GM12873 (cell line): ENCODE measurements around the gene ABCA2.

Source experiments
- CTCF ChIP-seq: IDR thresholded peaks from 2 replicates; pipeline ENCODE4 v1.5.1; 2012; ENCODE audit warnings: low read depth, mild to moderate bottlenecking, moderate library complexity, low read length, control low read depth; ENCODE audit not compliant: insufficient read depth; ENCODE audit errors: missing control alignments

The ABCA2 gene

DNA sequence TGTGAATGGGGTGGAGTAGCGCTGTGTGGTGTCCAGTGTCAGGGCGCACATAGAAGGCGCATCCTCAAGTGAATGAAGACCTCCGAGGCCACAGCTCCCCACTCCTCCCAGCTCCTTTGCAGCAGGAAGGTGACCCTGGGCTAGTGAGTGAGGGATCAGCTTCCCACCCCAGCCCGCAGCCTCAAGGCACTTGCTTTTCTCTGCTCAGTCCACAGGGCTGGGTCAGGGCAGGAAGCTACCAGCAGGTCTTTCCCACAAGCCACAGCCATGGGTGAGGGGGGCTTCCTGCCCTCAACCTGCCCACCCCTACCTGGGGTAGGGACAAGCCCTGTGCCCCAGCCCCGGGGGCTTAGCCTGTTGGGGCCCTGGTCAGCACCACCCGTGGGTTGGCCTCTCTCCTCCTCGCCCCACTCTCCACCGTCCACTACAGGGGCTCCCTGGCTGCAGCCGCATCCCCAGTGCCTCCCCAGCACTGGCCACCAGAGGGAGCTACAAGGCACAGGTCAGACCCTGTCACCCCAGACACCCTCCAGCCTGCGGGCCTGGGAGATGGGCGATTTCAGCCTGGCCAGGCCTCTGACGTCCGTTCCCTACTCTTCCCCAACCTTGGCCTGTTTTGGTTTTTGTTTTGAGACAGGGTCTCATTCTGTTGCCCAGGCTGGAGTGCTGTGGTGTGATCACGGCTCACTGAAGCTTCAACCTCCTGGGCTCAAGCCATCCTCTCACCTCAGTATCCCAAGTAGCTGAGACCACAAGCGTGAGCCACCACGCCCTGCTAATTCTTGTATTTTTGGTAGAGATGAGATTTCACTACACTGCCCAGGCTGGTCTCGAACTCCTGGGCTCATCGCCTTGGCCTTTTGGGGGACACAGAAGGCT lies 1.3 kb upstream of the ABCA2 start:
- peak; percentile 95 for TF ChIP-seq CTCF

GRCh38 chr9:137028263-137029057 lies 423 bp upstream of the ABCA2 start:
- TF ChIP-seq CTCF, result peak; percentile 73

DNA sequence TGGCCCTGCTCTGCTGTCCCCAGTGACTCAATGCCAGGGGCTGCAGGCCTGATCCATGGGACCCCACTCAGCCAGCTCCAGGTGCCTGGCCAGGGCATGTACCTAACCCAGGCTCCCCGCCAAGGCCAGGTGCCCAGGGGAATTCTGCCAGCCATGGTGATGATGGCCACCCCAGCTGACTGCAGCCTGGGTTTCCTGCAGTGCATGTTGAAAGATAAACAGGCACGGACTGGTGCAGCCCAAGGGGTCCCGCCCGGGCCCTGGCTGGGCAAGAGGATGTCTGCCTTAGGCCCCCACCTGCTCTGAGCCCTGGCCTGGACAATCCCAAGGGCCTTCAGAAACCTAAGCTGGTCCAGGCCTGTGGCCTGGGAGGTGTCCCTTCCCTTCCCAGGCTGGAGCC lies 1.2 kb downstream of the ABCA2 start:
- TF ChIP-seq CTCF, result no peak

DNA sequence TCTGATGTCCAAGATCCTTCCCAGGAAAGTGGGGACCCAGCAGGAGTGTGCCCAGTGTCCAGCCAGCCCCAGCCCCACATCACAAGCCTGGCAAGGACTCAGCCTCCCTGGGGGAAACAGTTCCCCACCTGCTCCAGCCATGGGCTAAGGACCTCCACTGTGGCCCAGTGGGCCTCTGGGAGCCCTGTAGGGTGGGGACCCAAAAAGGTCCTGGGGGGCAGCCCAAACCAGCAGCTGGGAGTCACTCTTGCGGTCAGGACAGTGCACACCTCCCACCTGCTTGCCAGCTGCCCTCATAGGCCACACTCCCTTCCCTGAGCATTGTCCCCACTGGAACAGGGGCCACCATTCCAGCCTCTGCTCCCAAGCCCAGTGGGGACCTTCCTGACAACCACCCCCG lies 1.7 kb downstream of the ABCA2 start:
- no peak for TF ChIP-seq CTCF

DNA sequence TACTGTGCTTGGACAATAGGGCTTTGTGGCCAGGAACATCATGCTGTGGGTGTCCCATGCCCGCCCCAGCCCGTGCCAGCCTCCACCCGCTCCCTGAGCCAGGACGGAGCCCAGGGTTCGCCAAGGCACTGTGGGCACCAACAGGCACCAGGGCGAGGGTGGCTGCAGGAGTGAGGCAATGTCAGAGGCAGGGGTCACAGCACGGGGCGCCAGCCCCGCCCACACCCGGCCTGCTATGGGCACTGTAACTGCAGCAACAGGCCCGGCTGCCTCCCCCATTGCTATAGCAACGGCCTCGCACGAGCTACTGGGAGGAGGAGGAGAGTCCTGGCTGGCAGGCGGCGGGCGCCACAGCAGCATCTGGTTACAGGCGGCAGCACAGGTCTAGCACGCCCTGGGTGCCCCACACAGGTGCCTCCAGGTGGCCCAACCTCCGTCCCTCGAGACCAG lies 2.5 kb downstream of the ABCA2 start:
- no peak for TF ChIP-seq CTCF

DNA sequence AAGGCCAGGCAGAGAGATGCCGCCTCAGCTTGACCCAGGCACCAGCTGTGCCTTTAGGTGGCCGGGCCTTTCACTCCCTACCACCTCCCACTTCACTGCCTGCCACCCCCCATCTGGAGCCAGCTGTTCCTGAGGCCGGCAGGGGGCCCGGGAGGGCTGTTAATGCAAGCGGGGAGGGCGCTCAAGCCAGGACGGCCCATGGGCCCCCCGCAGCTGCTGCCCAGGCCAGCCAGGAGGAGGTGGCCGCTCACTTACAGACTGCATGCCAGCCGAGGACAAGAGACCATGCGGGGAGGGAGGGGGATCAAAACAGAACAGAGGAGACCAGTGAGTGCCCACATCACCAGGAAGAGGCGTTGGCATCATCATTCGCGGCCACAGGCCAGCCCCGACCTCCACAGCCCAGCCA lies 4.5 kb downstream of the ABCA2 start:
- TF ChIP-seq CTCF, result no peak

GRCh38 chr9:137023157-137023556 lies 4.9 kb downstream of the ABCA2 start:
- no peak for TF ChIP-seq CTCF
